Mammary epithelial cell (primary cell): ENCODE measurements around the gene RBMS3.

Experiments used
- EZH2 ChIP-seq: IDR thresholded peaks from 2 replicates; pipeline ENCODE4 v1.6.1; 2012; ENCODE audit warnings: low read length, inconsistent platforms, borderline replicate concordance
- TF ChIP-seq, protein P1 (sequence below), 2 donors: IDR thresholded peaks in 1 of 2; conservative IDR thresholded peaks in 1 of 2; 2 replicates each; pipeline ENCODE4 v1.5.1; 2011 to 2012; ENCODE audit warnings: inconsistent platforms in 2 of 2, low read length in 2 of 2, mild to moderate bottlenecking in 2 of 2, control low read depth in 1 of 2, low read depth in 1 of 2; ENCODE audit not compliant: insufficient read depth in 1 of 2; ENCODE audit errors: extremely low read depth in 1 of 2

- TF ChIP-seq, protein P1, sequence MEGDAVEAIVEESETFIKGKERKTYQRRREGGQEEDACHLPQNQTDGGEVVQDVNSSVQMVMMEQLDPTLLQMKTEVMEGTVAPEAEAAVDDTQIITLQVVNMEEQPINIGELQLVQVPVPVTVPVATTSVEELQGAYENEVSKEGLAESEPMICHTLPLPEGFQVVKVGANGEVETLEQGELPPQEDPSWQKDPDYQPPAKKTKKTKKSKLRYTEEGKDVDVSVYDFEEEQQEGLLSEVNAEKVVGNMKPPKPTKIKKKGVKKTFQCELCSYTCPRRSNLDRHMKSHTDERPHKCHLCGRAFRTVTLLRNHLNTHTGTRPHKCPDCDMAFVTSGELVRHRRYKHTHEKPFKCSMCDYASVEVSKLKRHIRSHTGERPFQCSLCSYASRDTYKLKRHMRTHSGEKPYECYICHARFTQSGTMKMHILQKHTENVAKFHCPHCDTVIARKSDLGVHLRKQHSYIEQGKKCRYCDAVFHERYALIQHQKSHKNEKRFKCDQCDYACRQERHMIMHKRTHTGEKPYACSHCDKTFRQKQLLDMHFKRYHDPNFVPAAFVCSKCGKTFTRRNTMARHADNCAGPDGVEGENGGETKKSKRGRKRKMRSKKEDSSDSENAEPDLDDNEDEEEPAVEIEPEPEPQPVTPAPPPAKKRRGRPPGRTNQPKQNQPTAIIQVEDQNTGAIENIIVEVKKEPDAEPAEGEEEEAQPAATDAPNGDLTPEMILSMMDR (conservative IDR thresholded peaks at IDR 0.05 in 1 of 2, IDR thresholded peaks at IDR 0.05 in 1 of 2; ENCODE audit: extremely low read depth in 1 of 2, insufficient read depth in 1 of 2, low read depth in 1 of 2, low read length in 2 of 2): no peak
- no peak for TF ChIP-seq EZH2
Observed at GRCh38 chr3:29347412-29347811, 66.5 kb downstream of the RBMS3 start.
